WTC11 (cell line): ENCODE data around the gene FAF1. TPM values are rescaled to one million over a fixed set of nuclear protein-coding genes. Genes with fewer than 3 reads are reported as not detected.

ENCODE experiments used
- ATAC-seq: fragments of 200-7000 bp; cut with Tn5 transposase; 2 replicates; pipeline ENCODE4 v1.10.0; 2021; ENCODE audit warnings: mild to moderate bottlenecking, moderate library complexity
- CTCF ChIA-PET: fragments of 300-600 bp; sonication (Branson Sonifier 250); formaldehyde crosslinking; loops from one replicate; lab custom pipeline; 2021; ENCODE audit warnings: antibody characterized with exemption; lab: Charles Lee
- POLR2A ChIA-PET: fragments of 350-600 bp; sonication (Branson Sonifier 250); formaldehyde crosslinking; loops from one replicate; lab custom pipeline; 2021; ENCODE audit warnings: antibody characterized with exemption; lab: Charles Lee
- DNase-seq: peaks from one replicate; pipeline ENCODE4 v3.0.0; 2021; ENCODE audit warnings: low spot score
- H3K27ac Mint-ChIP-seq: 2 replicates; pipeline ENCODE4 v1.8.0; 2021; ENCODE audit warnings: mixed read lengths
- H3K27me3 Mint-ChIP-seq: 2 replicates; pipeline ENCODE4 v1.8.0; 2021; ENCODE audit warnings: low read depth, mild to moderate bottlenecking, moderate library complexity, mixed read lengths
- H3K36me3 Mint-ChIP-seq: 2 replicates; pipeline ENCODE4 v1.8.0; 2021; ENCODE audit warnings: mixed read lengths
- H3K4me1 Mint-ChIP-seq: 2 replicates; pipeline ENCODE4 v1.8.0; 2022; ENCODE audit warnings: mixed read lengths
- H3K4me3 Mint-ChIP-seq: 2 replicates; pipeline ENCODE4 v1.8.0; 2021; ENCODE audit warnings: mild to moderate bottlenecking, moderate library complexity, mixed read lengths
- H3K9me3 Mint-ChIP-seq: 2 replicates; pipeline ENCODE4 v1.8.0; 2021; ENCODE audit warnings: mixed read lengths
- FOXK1 ChIP-seq: sonication (generic); formaldehyde crosslinking; IDR thresholded peaks from 2 replicates; pipeline ENCODE4 v1.8.0; 2022; ENCODE audit warnings: mild to moderate bottlenecking, moderate library complexity, missing genetic modification reagents
- FOXP1 ChIP-seq: sonication (generic); formaldehyde crosslinking; IDR thresholded peaks from 2 replicates; pipeline ENCODE4 v1.8.0; 2022; ENCODE audit warnings: missing genetic modification reagents, mild to moderate bottlenecking, moderate library complexity, borderline replicate concordance
- GABPB1 ChIP-seq: sonication (generic); formaldehyde crosslinking; IDR thresholded peaks from 2 replicates; pipeline ENCODE4 v1.8.1; 2023; ENCODE audit warnings: mild to moderate bottlenecking, missing genetic modification reagents
- NFYB ChIP-seq: sonication (generic); formaldehyde crosslinking; conservative IDR thresholded peaks from 2 replicates; pipeline ENCODE4 v1.8.0; 2022; ENCODE audit warnings: low read depth, missing genetic modification reagents
- SMAD3 ChIP-seq: sonication (generic); formaldehyde crosslinking; IDR thresholded peaks from 2 replicates; pipeline ENCODE4 v1.8.0; 2022; ENCODE audit warnings: missing genetic modification reagents, mild to moderate bottlenecking, borderline replicate concordance
- SMAD4 ChIP-seq: sonication (generic); formaldehyde crosslinking; IDR thresholded peaks from 2 replicates; pipeline ENCODE4 v1.8.0; 2022; ENCODE audit warnings: mild to moderate bottlenecking, missing genetic modification reagents
- SP1 ChIP-seq: sonication (generic); formaldehyde crosslinking; conservative IDR thresholded peaks from 2 replicates; pipeline ENCODE4 v1.8.1; 2022; ENCODE audit warnings: missing genetic modification reagents
- TP53 ChIP-seq: sonication (generic); formaldehyde crosslinking; IDR thresholded peaks from 2 replicates; pipeline ENCODE4 v1.8.1; 2023; ENCODE audit warnings: mild to moderate bottlenecking, missing genetic modification reagents
- ZNF138 ChIP-seq: sonication (generic); formaldehyde crosslinking; conservative IDR thresholded peaks from 2 replicates; pipeline ENCODE4 v1.8.1; 2022; ENCODE audit warnings: mild to moderate bottlenecking, moderate library complexity, missing genetic modification reagents
- ZNF317 ChIP-seq: sonication (generic); formaldehyde crosslinking; IDR thresholded peaks from 2 replicates; pipeline ENCODE4 v1.8.1; 2023; ENCODE audit warnings: low read depth, mild to moderate bottlenecking, moderate library complexity, missing genetic modification reagents, borderline replicate concordance
- total RNA-seq: library from RNA; stranded (reverse); gene quantifications from 3 replicates; pipeline ENCODE4 v1.2.3, GENCODE V29; 2021
- TF ChIP-seq, protein P1 (sequence below): sonication (generic); formaldehyde crosslinking; IDR thresholded peaks from 2 replicates; pipeline ENCODE4 v1.8.0; 2023; ENCODE audit warnings: missing genetic modification reagents
- TF ChIP-seq, protein P2 (sequence below): fragments of 250-450 bp; sonication (Bioruptor Pico); conservative IDR thresholded peaks from 2 replicates; pipeline ENCODE4 v1.9.0; 2021; ENCODE audit warnings: mild to moderate bottlenecking
- TF ChIP-seq, protein P3 (sequence below): fragments of 250-450 bp; sonication (Bioruptor Pico); IDR thresholded peaks from 2 replicates; pipeline ENCODE4 v2.1.2; 2022; ENCODE audit warnings: mild to moderate bottlenecking, moderate library complexity
- TF ChIP-seq, protein P4 (sequence below): sonication (generic); formaldehyde crosslinking; IDR thresholded peaks from 2 replicates; pipeline ENCODE4 v1.8.1; 2023; ENCODE audit warnings: mild to moderate bottlenecking, missing genetic modification reagents, moderate library complexity
- TF ChIP-seq, protein P5 (sequence below): sonication (generic); formaldehyde crosslinking; conservative IDR thresholded peaks from 2 replicates; pipeline ENCODE4 v1.8.1; 2023; ENCODE audit warnings: mild to moderate bottlenecking, low read depth, missing genetic modification reagents, moderate library complexity
- TF ChIP-seq, protein P6 (sequence below): sonication (generic); formaldehyde crosslinking; IDR thresholded peaks from 2 replicates; pipeline ENCODE4 v1.8.0; 2022; ENCODE audit warnings: mild to moderate bottlenecking, missing genetic modification reagents

Gene FAF1
- total RNA-seq, 1 experiment from 2014 or later = 53.5 TPM

DNA sequence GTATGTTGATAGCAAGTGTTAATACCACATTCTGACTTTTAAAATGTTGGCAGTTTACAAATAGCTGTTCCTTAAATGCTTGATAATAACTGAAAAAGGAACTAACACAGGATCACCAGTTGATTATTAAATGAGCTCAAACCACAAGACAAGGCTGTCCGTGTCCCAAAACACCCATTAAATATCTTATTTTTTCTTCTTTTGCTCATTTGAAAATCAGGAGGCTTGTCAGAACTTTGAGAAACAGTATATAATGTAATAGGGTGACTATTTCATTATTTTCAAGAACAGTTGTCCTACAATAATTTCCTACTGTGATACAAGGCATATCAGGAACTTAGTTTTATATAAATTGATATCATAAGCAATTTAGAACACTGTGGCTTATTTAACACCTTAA is 12.7 kb upstream of the FAF1 start:
- Mint-ChIP-seq H3K27me3 (peaks cover 98% of the 10 kb centered on the region), H3K27ac (no peak overlapping the region), H3K36me3 (no peaks in the 10 kb centered on the region), H3K4me1 (peaks cover 25% of the 10 kb centered on the region), H3K9me3 (no peaks in the 10 kb centered on the region), H3K4me3 (no peak overlapping the region)
- TF ChIP-seq ZNF138 = no peak
- no peak for TF ChIP-seq FOXP1
- no peak for TF ChIP-seq GABPB1
- DNase-seq (no peak), ATAC-seq (no peak)
- POLR2A ChIA-PET = no interaction called here
- CTCF ChIA-PET = no interaction called here

DNA sequence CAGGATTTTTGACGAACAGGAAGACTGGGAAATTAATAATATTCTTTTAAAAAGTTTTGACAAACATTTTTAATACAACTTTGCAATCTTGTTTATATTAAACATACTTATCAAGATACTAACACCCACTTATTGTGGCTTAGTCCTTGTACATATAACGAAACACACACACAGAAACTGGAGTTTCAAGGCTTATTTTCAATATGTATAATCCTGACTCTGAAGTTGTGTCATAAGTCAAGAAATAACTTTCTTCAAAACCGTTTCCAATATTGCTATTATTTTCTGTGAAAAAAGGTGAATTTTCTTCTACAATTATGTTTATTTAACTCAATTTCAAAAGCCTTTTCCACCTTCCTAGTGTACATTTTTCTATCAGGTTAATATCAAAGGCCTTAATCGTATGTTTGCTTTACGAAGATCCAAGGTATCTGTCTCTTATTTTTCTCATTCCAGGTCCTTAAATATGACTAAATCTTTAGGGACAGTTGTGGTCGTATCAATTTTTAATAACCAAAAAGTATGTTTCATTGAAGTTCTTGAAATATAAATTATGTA is 11.8 kb upstream of the FAF1 start:
- Mint-ChIP-seq H3K27me3 (peaks cover 98% of the 10 kb centered on the region), H3K36me3 (no peaks in the 10 kb centered on the region), H3K4me3 (no peak overlapping the region), H3K4me1 (peaks cover 27% of the 10 kb centered on the region), H3K27ac (no peak overlapping the region), H3K9me3 (no peaks in the 10 kb centered on the region)
- ATAC-seq (no peak), DNase-seq (no peak)
- ChIA-PET CTCF (no interaction called here), POLR2A (no interaction called here)
- TF ChIP-seq NFYB (CRISPR knock-in tag) (no peak), SMAD4 (CRISPR knock-in tag) (no peak), TP53 (CRISPR knock-in tag) (no peak), SMAD3 (no peak), ZNF317 (CRISPR knock-in tag) (no peak)
- TF ChIP-seq, protein P1, sequence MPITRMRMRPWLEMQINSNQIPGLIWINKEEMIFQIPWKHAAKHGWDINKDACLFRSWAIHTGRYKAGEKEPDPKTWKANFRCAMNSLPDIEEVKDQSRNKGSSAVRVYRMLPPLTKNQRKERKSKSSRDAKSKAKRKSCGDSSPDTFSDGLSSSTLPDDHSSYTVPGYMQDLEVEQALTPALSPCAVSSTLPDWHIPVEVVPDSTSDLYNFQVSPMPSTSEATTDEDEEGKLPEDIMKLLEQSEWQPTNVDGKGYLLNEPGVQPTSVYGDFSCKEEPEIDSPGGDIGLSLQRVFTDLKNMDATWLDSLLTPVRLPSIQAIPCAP (CRISPR knock-in tag) = no peak
- TF ChIP-seq, protein P2, sequence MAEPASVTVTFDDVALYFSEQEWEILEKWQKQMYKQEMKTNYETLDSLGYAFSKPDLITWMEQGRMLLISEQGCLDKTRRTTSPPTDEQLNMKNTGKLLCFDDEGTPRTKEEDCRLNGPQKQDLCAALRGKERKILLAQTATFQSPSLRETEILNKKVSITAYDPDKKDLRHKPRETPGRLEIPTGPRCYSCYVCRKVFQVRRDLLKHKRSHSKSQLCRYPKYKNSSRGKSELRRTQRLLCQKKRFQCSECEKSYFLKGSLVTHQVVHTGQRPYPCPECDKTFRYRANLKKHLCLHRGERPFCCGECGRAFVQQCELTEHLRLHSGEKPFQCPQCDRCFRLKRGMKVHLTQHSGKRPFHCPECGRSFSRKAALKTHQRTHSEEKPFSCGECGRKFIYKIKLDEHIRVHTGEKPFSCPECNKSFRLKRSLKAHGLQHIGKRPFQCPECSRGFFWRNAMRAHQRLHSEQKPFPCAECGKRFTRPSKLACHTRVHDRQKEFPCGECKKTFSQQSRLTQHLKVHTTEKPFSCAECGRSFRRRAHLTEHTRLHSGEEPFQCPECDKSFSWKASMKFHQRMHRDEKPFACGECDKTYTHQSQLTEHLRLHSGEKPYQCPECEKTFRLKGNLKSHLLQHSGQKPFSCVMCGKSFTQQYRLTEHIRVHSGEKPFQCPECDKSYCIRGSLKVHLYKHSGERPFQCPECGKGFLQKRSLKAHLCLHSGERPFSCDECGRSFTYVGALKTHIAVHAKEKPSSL (CRISPR knock-in tag) = no peak
- TF ChIP-seq, protein P3, sequence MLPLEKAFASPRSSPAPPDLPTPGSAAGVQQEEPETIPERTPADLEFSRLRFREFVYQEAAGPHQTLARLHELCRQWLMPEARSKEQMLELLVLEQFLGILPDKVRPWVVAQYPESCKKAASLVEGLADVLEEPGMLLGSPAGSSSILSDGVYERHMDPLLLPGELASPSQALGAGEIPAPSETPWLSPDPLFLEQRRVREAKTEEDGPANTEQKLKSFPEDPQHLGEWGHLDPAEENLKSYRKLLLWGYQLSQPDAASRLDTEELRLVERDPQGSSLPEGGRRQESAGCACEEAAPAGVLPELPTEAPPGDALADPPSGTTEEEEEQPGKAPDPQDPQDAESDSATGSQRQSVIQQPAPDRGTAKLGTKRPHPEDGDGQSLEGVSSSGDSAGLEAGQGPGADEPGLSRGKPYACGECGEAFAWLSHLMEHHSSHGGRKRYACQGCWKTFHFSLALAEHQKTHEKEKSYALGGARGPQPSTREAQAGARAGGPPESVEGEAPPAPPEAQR = no peak
- TF ChIP-seq, protein P4, sequence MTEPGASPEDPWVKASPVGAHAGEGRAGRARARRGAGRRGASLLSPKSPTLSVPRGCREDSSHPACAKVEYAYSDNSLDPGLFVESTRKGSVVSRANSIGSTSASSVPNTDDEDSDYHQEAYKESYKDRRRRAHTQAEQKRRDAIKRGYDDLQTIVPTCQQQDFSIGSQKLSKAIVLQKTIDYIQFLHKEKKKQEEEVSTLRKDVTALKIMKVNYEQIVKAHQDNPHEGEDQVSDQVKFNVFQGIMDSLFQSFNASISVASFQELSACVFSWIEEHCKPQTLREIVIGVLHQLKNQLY = no peak

DNA sequence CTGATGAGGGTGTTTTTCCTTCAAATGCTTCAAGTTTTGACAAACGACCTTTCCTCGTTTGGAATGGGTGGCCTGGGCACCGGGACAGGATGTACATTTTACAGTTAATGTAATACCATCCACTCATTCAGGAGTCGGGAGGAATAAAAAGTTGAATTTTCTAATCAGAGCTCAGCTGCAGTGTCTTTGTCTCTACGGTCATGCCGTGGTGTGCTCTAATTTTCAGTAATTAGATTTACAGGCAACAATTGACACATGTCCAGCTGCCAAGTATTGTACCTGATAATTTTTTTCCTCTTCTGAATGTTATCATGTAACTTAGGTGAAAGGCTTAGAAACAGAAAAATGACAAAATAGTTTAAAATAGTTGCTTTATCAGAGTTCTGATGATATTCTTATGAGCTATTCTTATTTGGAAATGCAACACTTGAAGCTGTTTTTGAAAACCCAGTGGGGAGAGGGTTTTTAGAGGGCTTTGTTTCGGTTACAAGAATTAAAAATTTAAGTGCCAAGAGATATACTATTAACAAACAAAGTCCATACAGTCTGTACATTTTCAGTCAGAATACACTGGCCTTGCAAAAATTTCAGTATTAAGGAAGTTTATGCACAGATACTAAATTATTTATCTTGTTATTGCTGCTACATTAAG is 11.0 kb upstream of the FAF1 start:
- ChIA-PET CTCF (no interaction called here), POLR2A (no interaction called here)
- Mint-ChIP-seq H3K4me1 (peaks cover 20% of the 10 kb centered on the region), H3K27me3 (peaks cover 98% of the 10 kb centered on the region), H3K4me3 (no peak overlapping the region), H3K27ac (no peak overlapping the region), H3K36me3 (no peaks in the 10 kb centered on the region), H3K9me3 (no peaks in the 10 kb centered on the region)
- DNase-seq (no peak), ATAC-seq (no peak)
- no peak for TF ChIP-seq SP1
- no peak for TF ChIP-seq FOXK1 (CRISPR knock-in tag)
- TF ChIP-seq, protein P5, sequence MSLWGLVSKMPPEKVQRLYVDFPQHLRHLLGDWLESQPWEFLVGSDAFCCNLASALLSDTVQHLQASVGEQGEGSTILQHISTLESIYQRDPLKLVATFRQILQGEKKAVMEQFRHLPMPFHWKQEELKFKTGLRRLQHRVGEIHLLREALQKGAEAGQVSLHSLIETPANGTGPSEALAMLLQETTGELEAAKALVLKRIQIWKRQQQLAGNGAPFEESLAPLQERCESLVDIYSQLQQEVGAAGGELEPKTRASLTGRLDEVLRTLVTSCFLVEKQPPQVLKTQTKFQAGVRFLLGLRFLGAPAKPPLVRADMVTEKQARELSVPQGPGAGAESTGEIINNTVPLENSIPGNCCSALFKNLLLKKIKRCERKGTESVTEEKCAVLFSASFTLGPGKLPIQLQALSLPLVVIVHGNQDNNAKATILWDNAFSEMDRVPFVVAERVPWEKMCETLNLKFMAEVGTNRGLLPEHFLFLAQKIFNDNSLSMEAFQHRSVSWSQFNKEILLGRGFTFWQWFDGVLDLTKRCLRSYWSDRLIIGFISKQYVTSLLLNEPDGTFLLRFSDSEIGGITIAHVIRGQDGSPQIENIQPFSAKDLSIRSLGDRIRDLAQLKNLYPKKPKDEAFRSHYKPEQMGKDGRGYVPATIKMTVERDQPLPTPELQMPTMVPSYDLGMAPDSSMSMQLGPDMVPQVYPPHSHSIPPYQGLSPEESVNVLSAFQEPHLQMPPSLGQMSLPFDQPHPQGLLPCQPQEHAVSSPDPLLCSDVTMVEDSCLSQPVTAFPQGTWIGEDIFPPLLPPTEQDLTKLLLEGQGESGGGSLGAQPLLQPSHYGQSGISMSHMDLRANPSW = no peak
- no peak for TF ChIP-seq ZNF317 (CRISPR knock-in tag)
- TF ChIP-seq, protein P6, sequence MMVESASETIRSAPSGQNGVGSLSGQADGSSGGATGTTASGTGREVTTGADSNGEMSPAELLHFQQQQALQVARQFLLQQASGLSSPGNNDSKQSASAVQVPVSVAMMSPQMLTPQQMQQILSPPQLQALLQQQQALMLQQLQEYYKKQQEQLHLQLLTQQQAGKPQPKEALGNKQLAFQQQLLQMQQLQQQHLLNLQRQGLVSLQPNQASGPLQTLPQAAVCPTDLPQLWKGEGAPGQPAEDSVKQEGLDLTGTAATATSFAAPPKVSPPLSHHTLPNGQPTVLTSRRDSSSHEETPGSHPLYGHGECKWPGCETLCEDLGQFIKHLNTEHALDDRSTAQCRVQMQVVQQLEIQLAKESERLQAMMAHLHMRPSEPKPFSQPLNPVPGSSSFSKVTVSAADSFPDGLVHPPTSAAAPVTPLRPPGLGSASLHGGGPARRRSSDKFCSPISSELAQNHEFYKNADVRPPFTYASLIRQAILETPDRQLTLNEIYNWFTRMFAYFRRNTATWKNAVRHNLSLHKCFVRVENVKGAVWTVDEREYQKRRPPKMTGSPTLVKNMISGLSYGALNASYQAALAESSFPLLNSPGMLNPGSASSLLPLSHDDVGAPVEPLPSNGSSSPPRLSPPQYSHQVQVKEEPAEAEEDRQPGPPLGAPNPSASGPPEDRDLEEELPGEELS (CRISPR knock-in tag) = no peak
